Naive thymus-derived CD4-positive, alpha-beta T cell (primary cell): ENCODE data around the gene GMPS. TPM values are rescaled to one million over a fixed set of nuclear protein-coding genes. Genes with fewer than 3 reads are reported as not detected.

Source experiments
- ATAC-seq: fragments of 150-1000 bp; cut with Tn5 transposase; 2 replicates; pipeline ENCODE4 v1.10.0; 2021; ENCODE audit warnings: mild to moderate bottlenecking, moderate library complexity
- CTCF ChIA-PET: fragments of 350-600 bp; sonication (Branson Sonifier 250); formaldehyde crosslinking; loops from one replicate; lab custom pipeline; 2021; ENCODE audit warnings: antibody characterized with exemption; lab: Charles Lee
- POLR2A ChIA-PET: fragments of 350-600 bp; sonication (Branson Sonifier 250); formaldehyde crosslinking; loops from one replicate; lab custom pipeline; 2021; ENCODE audit warnings: antibody characterized with exemption, inconsistent platforms; lab: Charles Lee
- DNase-seq, 9 donors: peaks; one replicate each; pipeline versions ENCODE4 v3.0.0 to v3.0.0-alpha.2; 2020 to 2022; ENCODE audit warnings: mixed read lengths in 1 of 9
- H3K27ac ChIP-seq: one replicate; pipeline ENCODE4 v1.7.0; 2013; ENCODE audit warnings: mild to moderate bottlenecking, low read depth, low read length, moderate library complexity
- H3K27me3 ChIP-seq, 2 donors: one replicate each; pipeline ENCODE4 v1.7.0; 2013; ENCODE audit warnings: low read length in 2 of 2, mild to moderate bottlenecking in 2 of 2, moderate library complexity in 2 of 2; ENCODE audit not compliant: control insufficient read depth in 2 of 2, insufficient read depth in 2 of 2
- H3K36me3 ChIP-seq, 3 experiments: 1 replicate in 2 of 3; 2 replicates in 1 of 3; pipeline ENCODE4 v1.7.0; 2013; ENCODE audit warnings: low read length in 3 of 3, mild to moderate bottlenecking in 3 of 3, moderate library complexity in 1 of 3; ENCODE audit not compliant: insufficient read depth in 3 of 3, control insufficient read depth in 2 of 3
- H3K4me1 ChIP-seq, 2 donors: one replicate each; pipeline ENCODE4 v1.7.0; 2013; ENCODE audit warnings: low read length in 2 of 2, mild to moderate bottlenecking in 2 of 2, moderate library complexity in 1 of 2; ENCODE audit not compliant: control insufficient read depth in 2 of 2, insufficient read depth in 2 of 2
- H3K4me3 ChIP-seq: 2 replicates; pipeline ENCODE4 v1.7.0; 2013; ENCODE audit warnings: mild to moderate bottlenecking, low read length
- H3K9me3 ChIP-seq, 3 experiments: 1 replicate in 2 of 3; 2 replicates in 1 of 3; pipeline ENCODE4 v1.7.0; 2013; ENCODE audit warnings: low read length in 3 of 3; ENCODE audit not compliant: control insufficient read depth in 2 of 3
- H3K27ac Mint-ChIP-seq, 9 donors: one replicate each; pipeline ENCODE4 v1.8.0; 2020 to 2022; ENCODE audit warnings: mixed read lengths in 9 of 9, mild to moderate bottlenecking in 8 of 9, moderate library complexity in 5 of 9, inconsistent platforms in 2 of 9
- H3K27me3 Mint-ChIP-seq, 5 donors: one replicate each; pipeline ENCODE4 v1.8.0; 2021 to 2022; ENCODE audit warnings: mixed read lengths in 5 of 5, mild to moderate bottlenecking in 1 of 5
- H3K36me3 Mint-ChIP-seq, 5 donors: one replicate each; pipeline ENCODE4 v1.8.0; 2020 to 2022; ENCODE audit warnings: mixed read lengths in 5 of 5, mild to moderate bottlenecking in 3 of 5, inconsistent platforms in 1 of 5
- H3K4me1 Mint-ChIP-seq, 7 donors: one replicate each; pipeline ENCODE4 v1.8.0; 2020 to 2022; ENCODE audit warnings: mixed read lengths in 7 of 7, mild to moderate bottlenecking in 3 of 7, inconsistent platforms in 1 of 7
- H3K4me3 Mint-ChIP-seq, 10 donors: one replicate each; pipeline ENCODE4 v1.8.0; 2020 to 2022; ENCODE audit warnings: mild to moderate bottlenecking in 10 of 10, mixed read lengths in 10 of 10, moderate library complexity in 6 of 10, inconsistent platforms in 2 of 10
- H3K9me3 Mint-ChIP-seq, 11 donors: one replicate each; pipeline ENCODE4 v1.8.0; 2020 to 2022; ENCODE audit warnings: mixed read lengths in 11 of 11, mild to moderate bottlenecking in 4 of 11, inconsistent platforms in 1 of 11, moderate library complexity in 1 of 11
- intact Hi-C, 2 donors: fragments of 100-400 bp; cut with micrococcal nuclease; formaldehyde crosslinking; loops; one replicate each; pipeline ENCODE4 v1.15.1; 2023
- polyA plus RNA-seq, 2 donors: library from polyadenylated mRNA; unstranded; fragments of 300-500 nt; fragmentation: Illumina TruSeq; gene quantifications; one replicate each; pipeline ENCODE4 v1.2.3, GENCODE V29; 2021
- total RNA-seq, 6 experiments: library from RNA in 5 of 6; stranded (reverse) in 5 of 6; gene quantifications; 1 replicate in 5 of 6; 2 replicates in 1 of 6; pipeline ENCODE4 v1.2.3 and lab custom pipeline; 2021 to 2026

The GMPS gene
- total and polyA plus RNA-seq, 7 experiments from 2014 or later = 36.3 to 85.1 (median 47.5) TPM

- DNase-seq (no peak), ATAC-seq (no peak)
- Mint-ChIP-seq H3K27ac (peak overlapping the region in 1 of 9 donors; percentile 18), H3K4me1 (peaks cover 8 to 19% (median 13%) of the 10 kb centered on the region in 7 donors), H3K4me3 (no peak overlapping the region), H3K27me3 (no peaks in the 10 kb centered on the region), H3K36me3 (peaks cover 19 to 76% (median 48%) of the 10 kb centered on the region in 5 donors), H3K9me3 (peaks cover 0 to 10% (median 0%) of the 10 kb centered on the region in 11 donors)
- intact Hi-C loops = no loop called here
- H3K4me1 ChIP-seq = peaks cover 6 to 9% of the 10 kb centered on the region in 2 donors
- POLR2A ChIA-PET = interaction anchor here (0.7 kb wide), 1 partner anchor 43 kb away, joined by 3 read pairs; no protein-coding TSS in a partner anchor
- H3K36me3 ChIP-seq = peaks cover 4 to 53% (median 4%) of the 10 kb centered on the region in 3 experiments
- H3K27me3 ChIP-seq = no peaks in the 10 kb centered on the region
- CTCF ChIA-PET = interaction anchor here (0.8 kb wide), 1 partner anchor 94 kb away, joined by 5 read pairs; no protein-coding TSS in a partner anchor
- H3K27ac ChIP-seq = no peak overlapping the region
- H3K4me3 ChIP-seq = no peak overlapping the region
- no peaks in the 10 kb centered on the region for H3K9me3 ChIP-seq
Measured at GRCh38 chr3:155912579-155913190, 42.2 kb downstream of the GMPS start.

GRCh38 chr3:155917781-155918180 lies 47.3 kb downstream of the GMPS start:
- ChIA-PET POLR2A (no interaction called here), CTCF (no interaction called here)
- intact Hi-C loops = no loop called here
- H3K9me3 ChIP-seq = no peaks in the 10 kb centered on the region
- peaks cover 16 to 50% (median 28%) of the 10 kb centered on the region in 5 donors for H3K36me3 Mint-ChIP-seq
- no peak overlapping the region for H3K4me3 Mint-ChIP-seq
- no peaks in the 10 kb centered on the region for H3K9me3 Mint-ChIP-seq
- peaks cover 0 to 4% (median 0%) of the 10 kb centered on the region in 7 donors for H3K4me1 Mint-ChIP-seq
- H3K27ac ChIP-seq = no peak overlapping the region
- H3K27me3 Mint-ChIP-seq = no peaks in the 10 kb centered on the region
- H3K4me1 ChIP-seq = no peaks in the 10 kb centered on the region
- ATAC-seq (no peak), DNase-seq (no peak)
- H3K27ac Mint-ChIP-seq = no peak overlapping the region
- H3K4me3 ChIP-seq = no peak overlapping the region
- H3K36me3 ChIP-seq = peaks cover 0 to 58% (median 4%) of the 10 kb centered on the region in 3 experiments
- H3K27me3 ChIP-seq = no peaks in the 10 kb centered on the region

- Mint-ChIP-seq H3K36me3 (peaks cover 15 to 47% (median 36%) of the 10 kb centered on the region in 5 donors), H3K27ac (no peak overlapping the region), H3K4me1 (peaks cover 0 to 4% (median 0%) of the 10 kb centered on the region in 7 donors), H3K4me3 (no peak overlapping the region), H3K9me3 (no peaks in the 10 kb centered on the region), H3K27me3 (no peaks in the 10 kb centered on the region)
- H3K4me3 ChIP-seq = no peak overlapping the region
- H3K4me1 ChIP-seq = no peaks in the 10 kb centered on the region
- intact Hi-C loops = no loop called here
- no peak for ATAC-seq
- H3K27me3 ChIP-seq = no peaks in the 10 kb centered on the region
- CTCF ChIA-PET = no interaction called here
- DNase-seq = no peak
- H3K36me3 ChIP-seq = peaks cover 0 to 60% (median 0%) of the 10 kb centered on the region in 3 experiments
- no peak overlapping the region for H3K27ac ChIP-seq
- no peaks in the 10 kb centered on the region for H3K9me3 ChIP-seq
- POLR2A ChIA-PET = no interaction called here
Measured at GRCh38 chr3:155919728-155920127, 49.3 kb downstream of the GMPS start.

GRCh38 chr3:155921486-155921885 lies 51.0 kb downstream of the GMPS start:
- peaks cover 3 to 48% (median 7%) of the 10 kb centered on the region in 3 experiments for H3K36me3 ChIP-seq
- H3K4me1 ChIP-seq = no peaks in the 10 kb centered on the region
- no peak overlapping the region for H3K4me3 ChIP-seq
- Mint-ChIP-seq H3K9me3 (no peaks in the 10 kb centered on the region), H3K4me3 (no peak overlapping the region), H3K27me3 (no peaks in the 10 kb centered on the region), H3K36me3 (peaks cover 11 to 41% (median 35%) of the 10 kb centered on the region in 5 donors), H3K4me1 (peaks cover 0 to 4% (median 0%) of the 10 kb centered on the region in 7 donors), H3K27ac (no peak overlapping the region)
- DNase-seq (no peak), ATAC-seq (no peak)
- H3K27me3 ChIP-seq = no peaks in the 10 kb centered on the region
- H3K9me3 ChIP-seq = no peaks in the 10 kb centered on the region
- CTCF ChIA-PET = no interaction called here
- intact Hi-C loops = no loop called here
- H3K27ac ChIP-seq = no peak overlapping the region
- POLR2A ChIA-PET = no interaction called here

- no peaks in the 10 kb centered on the region for H3K27me3 Mint-ChIP-seq
- CTCF ChIA-PET = no interaction called here
- no peak for ATAC-seq
Measured at GRCh38 chr3:155934230-155934629, 63.8 kb downstream of the GMPS start.

GRCh38 chr3:155938409-155938808 lies 68.0 kb downstream of the GMPS start:
- POLR2A ChIA-PET = interaction anchor here (0.6 kb wide), 1 partner anchor 1568 kb away, joined by 3 read pairs; no protein-coding TSS in a partner anchor
- CTCF ChIA-PET = interaction anchor here (0.7 kb wide), 1 partner anchor 1070 kb away, joined by 3 read pairs; no protein-coding TSS in a partner anchor
- ATAC-seq (no peak), DNase-seq (no peak)
- Histone ChIP-seq H3K4me1 (no peaks in the 10 kb centered on the region), H3K27ac (no peak overlapping the region), H3K9me3 (no peaks in the 10 kb centered on the region), H3K36me3 (peaks cover 3 to 45% (median 4%) of the 10 kb centered on the region in 3 experiments), H3K4me3 (no peak overlapping the region), H3K27me3 (no peaks in the 10 kb centered on the region)
- intact Hi-C loops = loop anchor here in 1 of 2 donors (5.0 kb wide), 1 partner anchor 36 kb away; no protein-coding TSS in a partner anchor
- H3K36me3 Mint-ChIP-seq = peaks cover 11 to 59% (median 47%) of the 10 kb centered on the region in 5 donors
- no peaks in the 10 kb centered on the region for H3K4me1 Mint-ChIP-seq
- no peaks in the 10 kb centered on the region for H3K9me3 Mint-ChIP-seq
- H3K4me3 Mint-ChIP-seq = no peak overlapping the region
- no peaks in the 10 kb centered on the region for H3K27me3 Mint-ChIP-seq
- peak overlapping the region in 2 of 9 donors; percentile 3 to 23 for H3K27ac Mint-ChIP-seq

More at GRCh38 chr3:155934230-155934629, 63.8 kb downstream of the GMPS start:
- no peaks in the 10 kb centered on the region for H3K9me3 ChIP-seq
- H3K4me1 ChIP-seq = no peaks in the 10 kb centered on the region
- DNase-seq = no peak
- intact Hi-C loops = no loop called here
- Mint-ChIP-seq H3K9me3 (no peaks in the 10 kb centered on the region), H3K36me3 (peaks cover 12 to 56% (median 49%) of the 10 kb centered on the region in 5 donors), H3K4me1 (no peaks in the 10 kb centered on the region), H3K4me3 (no peak overlapping the region), H3K27ac (no peak overlapping the region)
- peaks cover 3 to 45% (median 4%) of the 10 kb centered on the region in 3 experiments for H3K36me3 ChIP-seq
- H3K27me3 ChIP-seq = no peaks in the 10 kb centered on the region
- H3K27ac ChIP-seq = no peak overlapping the region
- POLR2A ChIA-PET = no interaction called here
- H3K4me3 ChIP-seq = no peak overlapping the region
